ENCODE measurements around the gene MYB.

GRCh38 chr6:135180542-135181332 is at the start of gene MYB:
- TF ChIP-seq CTCF (IDR thresholded peaks at IDR 0.05), result no peak
- no peak for TF ChIP-seq POLR2A (IDR thresholded peaks at IDR 0.05)
- no peak for TF ChIP-seq POLR2AphosphoS5 (IDR thresholded peaks at IDR 0.05)
